CD4-positive, alpha-beta T cell (primary cell): ENCODE data around the gene TSPAN18. TPM values are rescaled to one million over a fixed set of nuclear protein-coding genes. Genes with fewer than 3 reads are reported as not detected.
"Not testable (repeated sequence)": the region's sequence is repeated elsewhere in the genome, so short reads cannot be mapped to it uniquely, and the experiment has no call there.

Experiments
- ATAC-seq: fragments of 200-7000 bp; cut with Tn5 transposase; one replicate; pipeline ENCODE4 v1.10.0; 2022; ENCODE audit warnings: mild to moderate bottlenecking; ENCODE audit not compliant: poor library complexity
- CTCF ChIA-PET: fragments of 350-600 bp; sonication (Branson Sonifier 250); formaldehyde crosslinking; loops from one replicate; lab custom pipeline; 2021; ENCODE audit warnings: antibody characterized with exemption, inconsistent platforms; lab: Charles Lee
- POLR2A ChIA-PET: fragments of 350-600 bp; sonication (Branson Sonifier 250); formaldehyde crosslinking; loops from one replicate; lab custom pipeline; 2021; ENCODE audit warnings: antibody characterized with exemption, inconsistent platforms; lab: Charles Lee
- DNase-seq, 14 experiments: peaks; one replicate each; pipeline ENCODE4 v3.0.0-alpha.2; 2013 to 2020; ENCODE audit warnings: mixed read lengths in 2 of 14
- H3K27ac ChIP-seq, 2 donors: one replicate each; pipeline versions ENCODE4 v1.5.1 to v1.7.0; 2013; ENCODE audit warnings: low read length in 2 of 2, low read depth in 1 of 2, mild to moderate bottlenecking in 1 of 2
- H3K27me3 ChIP-seq, 2 experiments: 1 replicate in 1 of 2; 2 replicates in 1 of 2; pipeline versions ENCODE4 v1.6.1 to v1.7.0; 2013; ENCODE audit warnings: low read length in 2 of 2, control low read depth in 1 of 2, mild to moderate bottlenecking in 1 of 2, moderate library complexity in 1 of 2; ENCODE audit not compliant: insufficient read depth in 2 of 2, control insufficient read depth in 1 of 2
- H3K36me3 ChIP-seq: one replicate; pipeline ENCODE4 v1.6.1; 2013; ENCODE audit warnings: low read length, control low read depth; ENCODE audit not compliant: insufficient read depth
- H3K4me1 ChIP-seq: one replicate; pipeline ENCODE4 v1.6.1; 2013; ENCODE audit warnings: low read length, control low read depth; ENCODE audit not compliant: insufficient read depth
- H3K4me3 ChIP-seq: one replicate; pipeline ENCODE4 v1.5.1; 2013; ENCODE audit warnings: mild to moderate bottlenecking, low read length, moderate library complexity
- H3K9me3 ChIP-seq, 2 experiments: 1 replicate in 1 of 2; 2 replicates in 1 of 2; pipeline versions ENCODE4 v1.6.1 to v1.7.0; 2013; ENCODE audit warnings: low read length in 2 of 2, mild to moderate bottlenecking in 2 of 2, control low read depth in 1 of 2, moderate library complexity in 1 of 2; ENCODE audit not compliant: control insufficient read depth in 1 of 2, insufficient read depth in 1 of 2
- H3K27ac Mint-ChIP-seq: one replicate; pipeline ENCODE4 v1.8.0; 2020; ENCODE audit warnings: mixed read lengths
- H3K27me3 Mint-ChIP-seq: one replicate; pipeline ENCODE4 v1.8.0; 2021; ENCODE audit warnings: mixed read lengths
- H3K36me3 Mint-ChIP-seq: one replicate; pipeline ENCODE4 v1.8.0; 2021; ENCODE audit warnings: low read depth, mixed read lengths
- H3K4me1 Mint-ChIP-seq: one replicate; pipeline ENCODE4 v1.8.0; 2021; ENCODE audit warnings: low read depth, mixed read lengths
- H3K4me3 Mint-ChIP-seq: one replicate; pipeline ENCODE4 v1.8.0; 2020; ENCODE audit warnings: mild to moderate bottlenecking, mixed read lengths
- H3K9me3 Mint-ChIP-seq: one replicate; pipeline ENCODE4 v1.8.0; 2020; ENCODE audit warnings: mixed read lengths
- CTCF ChIP-seq: fragments of 200-600 bp; IDR thresholded peaks from one replicate; pipeline ENCODE4 v1.8.0; 2022; ENCODE audit warnings: antibody characterized with exemption, mild to moderate bottlenecking
- intact Hi-C, 2 experiments: fragments of 100-400 bp; cut with DNase I in 1 of 2; cut with micrococcal nuclease in 1 of 2; formaldehyde crosslinking; loops; one replicate each; pipeline versions ENCODE4 v1.15.1 to v1.9.0; 2023 to 2025; cut with DNase I, micrococcal nuclease
- total RNA-seq, 174 experiments: library from RNA in 2 of 174; stranded (reverse) in 2 of 174; gene quantifications; one replicate each; pipeline ENCODE4 v1.2.3 and lab custom pipeline; 2021 to 2026

TSPAN18 gene
- total RNA-seq, 2 experiments from 2014 or later, result 23.0 to 25.3 TPM

- CTCF ChIA-PET, result no interaction called here
- H3K27me3 ChIP-seq, result no peaks in the 10 kb centered on the region
- H3K27ac ChIP-seq, result no peak overlapping the region
- intact Hi-C loops, result no loop called here
- no peak for ATAC-seq
- H3K27me3 Mint-ChIP-seq, result no peaks in the 10 kb centered on the region
- no peak overlapping the region for H3K27ac Mint-ChIP-seq
- H3K36me3 ChIP-seq, result peaks cover 11% of the 10 kb centered on the region
- H3K4me3 Mint-ChIP-seq, result no peak overlapping the region
- H3K4me1 Mint-ChIP-seq, result no peaks in the 10 kb centered on the region
- DNase-seq, result no peak
- no peak overlapping the region for H3K4me3 ChIP-seq
- H3K9me3 ChIP-seq, result peaks cover 4 to 11% of the 10 kb centered on the region in 2 experiments
- POLR2A ChIA-PET, result no interaction called here
- H3K36me3 Mint-ChIP-seq, result peaks cover 16% of the 10 kb centered on the region
- H3K4me1 ChIP-seq, result no peaks in the 10 kb centered on the region
- H3K9me3 Mint-ChIP-seq, result no peaks in the 10 kb centered on the region
- TF ChIP-seq CTCF, result no peak
These were observed 143.4 kb downstream of the TSPAN18 start for GRCh38 chr11:44870181-44870580.

- Mint-ChIP-seq H3K9me3 (no peaks in the 10 kb centered on the region), H3K4me1 (no peaks in the 10 kb centered on the region), H3K4me3 (no peak overlapping the region), H3K27me3 (no peaks in the 10 kb centered on the region), H3K36me3 (peaks cover 16% of the 10 kb centered on the region), H3K27ac (no peak overlapping the region)
- Histone ChIP-seq H3K27me3 (no peaks in the 10 kb centered on the region), H3K36me3 (peaks cover 11% of the 10 kb centered on the region), H3K4me1 (no peaks in the 10 kb centered on the region), H3K9me3 (peaks cover 4 to 11% of the 10 kb centered on the region in 2 experiments), H3K27ac (no peak overlapping the region), H3K4me3 (no peak overlapping the region)
- ATAC-seq (no peak), DNase-seq (peak in 1 of 14 experiments; percentile 19)
- TF ChIP-seq CTCF, result no peak
- ChIA-PET POLR2A (no interaction called here), CTCF (no interaction called here)
- intact Hi-C loops, result no loop called here
These were observed 143.9 kb downstream of the TSPAN18 start for GRCh38 chr11:44870615-44871176.

- not testable (repeated sequence) for H3K27ac Mint-ChIP-seq
These were observed 144.9 kb downstream of the TSPAN18 start for GRCh38 chr11:44871682-44872081.

GRCh38 chr11:44872556-44872955, 145.8 kb downstream of the TSPAN18 start:
- CTCF ChIA-PET, result no interaction called here
- H3K27me3 ChIP-seq, result no peaks in the 10 kb centered on the region
- no peak overlapping the region for H3K4me3 Mint-ChIP-seq
- POLR2A ChIA-PET, result no interaction called here
- H3K27ac Mint-ChIP-seq, result no peak overlapping the region
- no peaks in the 10 kb centered on the region for H3K4me1 ChIP-seq
- H3K9me3 Mint-ChIP-seq, result no peaks in the 10 kb centered on the region
- no peak for ATAC-seq
- intact Hi-C loops, result no loop called here
- TF ChIP-seq CTCF, result no peak
- H3K4me1 Mint-ChIP-seq, result no peaks in the 10 kb centered on the region
- peaks cover 11% of the 10 kb centered on the region for H3K36me3 ChIP-seq
- no peaks in the 10 kb centered on the region for H3K27me3 Mint-ChIP-seq
- peaks cover 14% of the 10 kb centered on the region for H3K36me3 Mint-ChIP-seq
- H3K27ac ChIP-seq, result no peak overlapping the region
- H3K9me3 ChIP-seq, result peaks cover 4 to 11% of the 10 kb centered on the region in 2 experiments
- no peak overlapping the region for H3K4me3 ChIP-seq
- no peak for DNase-seq

More at GRCh38 chr11:44871682-44872081, 144.9 kb downstream of the TSPAN18 start:
- H3K4me1 ChIP-seq, H3K4me3 ChIP-seq, H3K27me3 ChIP-seq, intact Hi-C loops, H3K27ac ChIP-seq, H3K9me3 Mint-ChIP-seq, ATAC-seq, H3K4me1 Mint-ChIP-seq, POLR2A ChIA-PET, CTCF ChIA-PET, H3K4me3 Mint-ChIP-seq, DNase-seq, H3K27me3 Mint-ChIP-seq: not testable (repeated sequence)
- H3K9me3 ChIP-seq, result peaks cover 4 to 11% of the 10 kb centered on the region in 2 experiments
- peaks cover 11% of the 10 kb centered on the region for H3K36me3 ChIP-seq
- peaks cover 16% of the 10 kb centered on the region for H3K36me3 Mint-ChIP-seq
